ENCODE data around the gene THBS2. TPM values are rescaled to one million over a fixed set of nuclear protein-coding genes. Genes with fewer than 3 reads are reported as not detected.
"Not testable (repeated sequence)": the region's sequence is repeated elsewhere in the genome, so short reads cannot be mapped to it uniquely, and the experiment has no call there.

The THBS2 gene
- polyA plus RNA-seq, 1 donor: 10.7 TPM

GRCh38 chr6:169274781-169275180 is 21.1 kb upstream of the THBS2 start:
- WGBS (ENCODE audit: insufficient coverage, low lambda C conversion rate): no CpG with 5 or more reads among the region's 1 CpG
- H3K4me3 ChIP-seq (ENCODE audit: low read length): no peak overlapping the region
- no peaks in the 10 kb centered on the region for H3K36me3 ChIP-seq (ENCODE audit: control insufficient read depth, insufficient read depth, low read length)
- no peak overlapping the region for H3K27ac ChIP-seq (ENCODE audit: low read length)
- no peaks in the 10 kb centered on the region for H3K4me1 ChIP-seq (ENCODE audit: control insufficient read depth, insufficient read depth, low read length)
- H3K9me3 ChIP-seq (ENCODE audit: control insufficient read depth, low read depth, low read length): no peaks in the 10 kb centered on the region
- DNase-seq: no peak
- H3K27me3 ChIP-seq (ENCODE audit: control insufficient read depth, insufficient read depth, low read length): no peaks in the 10 kb centered on the region

DNA sequence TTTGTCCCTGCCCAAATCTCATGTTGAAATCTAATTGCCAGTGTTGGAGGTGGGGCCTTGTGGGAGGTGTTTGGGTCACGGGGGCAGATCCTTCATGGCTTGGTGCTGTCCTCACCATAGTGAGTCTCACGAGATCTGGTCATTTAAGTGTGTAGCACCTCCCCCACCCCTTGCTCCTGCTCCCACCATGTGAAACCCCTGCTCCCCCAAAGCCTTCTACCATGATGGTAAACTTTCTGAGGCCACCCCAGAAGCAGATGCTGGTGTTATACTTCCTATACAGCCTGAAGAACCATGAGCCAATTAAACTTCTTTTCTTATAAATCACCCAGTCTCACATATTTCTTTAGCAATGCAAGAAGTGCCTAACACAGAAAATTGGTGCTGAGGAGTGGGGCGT is 19.9 kb upstream of the THBS2 start:
- Histone ChIP-seq H3K27me3 (ENCODE audit: control insufficient read depth, insufficient read depth, low read length) (no peaks in the 10 kb centered on the region), H3K9me3 (ENCODE audit: control insufficient read depth, low read depth, low read length) (no peaks in the 10 kb centered on the region), H3K36me3 (ENCODE audit: control insufficient read depth, insufficient read depth, low read length) (no peaks in the 10 kb centered on the region), H3K4me3 (ENCODE audit: low read length) (no peak overlapping the region), H3K27ac (ENCODE audit: low read length) (no peak overlapping the region), H3K4me1 (ENCODE audit: control insufficient read depth, insufficient read depth, low read length) (no peaks in the 10 kb centered on the region)
- no CpG with 5 or more reads among the region's 3 CpGs for WGBS (ENCODE audit: insufficient coverage, low lambda C conversion rate)
- no peak for DNase-seq

DNA sequence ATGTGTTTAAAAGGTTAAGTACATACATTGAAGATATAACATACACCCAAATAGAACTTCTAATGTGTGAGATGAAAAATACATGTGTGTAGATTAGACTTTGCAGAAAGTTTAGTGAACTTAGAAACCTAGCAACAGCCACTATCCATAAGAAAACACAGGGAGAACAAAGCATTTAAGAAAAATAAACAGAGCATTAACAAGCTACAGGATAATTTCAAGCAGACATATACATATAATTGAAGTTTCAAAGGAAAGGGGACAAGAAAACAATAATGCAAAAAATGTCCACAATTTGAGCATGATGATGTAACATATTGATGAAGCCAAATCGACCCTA is 18.2 kb upstream of the THBS2 start:
- H3K4me1 ChIP-seq (ENCODE audit: control insufficient read depth, insufficient read depth, low read length): no peaks in the 10 kb centered on the region
- 100% methylated on average over 1 of the region's 1 CpG for WGBS (ENCODE audit: insufficient coverage, low lambda C conversion rate)

GRCh38 chr6:169271158-169271876 is 17.7 kb upstream of the THBS2 start:
- H3K36me3 ChIP-seq (ENCODE audit: control insufficient read depth, insufficient read depth, low read length): no peaks in the 10 kb centered on the region
- no peak for DNase-seq
- no peaks in the 10 kb centered on the region for H3K9me3 ChIP-seq (ENCODE audit: control insufficient read depth, low read depth, low read length)
- no peak overlapping the region for H3K4me3 ChIP-seq (ENCODE audit: low read length)
- no peaks in the 10 kb centered on the region for H3K4me1 ChIP-seq (ENCODE audit: control insufficient read depth, insufficient read depth, low read length)
- H3K27ac ChIP-seq (ENCODE audit: low read length): no peak overlapping the region
- WGBS (ENCODE audit: insufficient coverage, low lambda C conversion rate): 40% methylated on average over 1 of the region's 10 CpGs
- no peaks in the 10 kb centered on the region for H3K27me3 ChIP-seq (ENCODE audit: control insufficient read depth, insufficient read depth, low read length)

More for the DNA sequence above, 18.2 kb upstream of the THBS2 start:
- no peaks in the 10 kb centered on the region for H3K9me3 ChIP-seq (ENCODE audit: control insufficient read depth, low read depth, low read length)
- no peak for DNase-seq
- no peaks in the 10 kb centered on the region for H3K36me3 ChIP-seq (ENCODE audit: control insufficient read depth, insufficient read depth, low read length)
- H3K27ac ChIP-seq (ENCODE audit: low read length): no peak overlapping the region
- H3K27me3 ChIP-seq (ENCODE audit: control insufficient read depth, insufficient read depth, low read length): no peaks in the 10 kb centered on the region
- no peak overlapping the region for H3K4me3 ChIP-seq (ENCODE audit: low read length)

- not testable (repeated sequence) for H3K4me3 ChIP-seq (ENCODE audit: low read length); DNase-seq; H3K9me3 ChIP-seq (ENCODE audit: control insufficient read depth, low read depth, low read length); H3K36me3 ChIP-seq (ENCODE audit: control insufficient read depth, insufficient read depth, low read length); H3K27me3 ChIP-seq (ENCODE audit: control insufficient read depth, insufficient read depth, low read length); H3K27ac ChIP-seq (ENCODE audit: low read length); H3K4me1 ChIP-seq (ENCODE audit: control insufficient read depth, insufficient read depth, low read length)
These were observed 16.4 kb upstream of the THBS2 start for GRCh38 chr6:169270077-169270380.

DNA sequence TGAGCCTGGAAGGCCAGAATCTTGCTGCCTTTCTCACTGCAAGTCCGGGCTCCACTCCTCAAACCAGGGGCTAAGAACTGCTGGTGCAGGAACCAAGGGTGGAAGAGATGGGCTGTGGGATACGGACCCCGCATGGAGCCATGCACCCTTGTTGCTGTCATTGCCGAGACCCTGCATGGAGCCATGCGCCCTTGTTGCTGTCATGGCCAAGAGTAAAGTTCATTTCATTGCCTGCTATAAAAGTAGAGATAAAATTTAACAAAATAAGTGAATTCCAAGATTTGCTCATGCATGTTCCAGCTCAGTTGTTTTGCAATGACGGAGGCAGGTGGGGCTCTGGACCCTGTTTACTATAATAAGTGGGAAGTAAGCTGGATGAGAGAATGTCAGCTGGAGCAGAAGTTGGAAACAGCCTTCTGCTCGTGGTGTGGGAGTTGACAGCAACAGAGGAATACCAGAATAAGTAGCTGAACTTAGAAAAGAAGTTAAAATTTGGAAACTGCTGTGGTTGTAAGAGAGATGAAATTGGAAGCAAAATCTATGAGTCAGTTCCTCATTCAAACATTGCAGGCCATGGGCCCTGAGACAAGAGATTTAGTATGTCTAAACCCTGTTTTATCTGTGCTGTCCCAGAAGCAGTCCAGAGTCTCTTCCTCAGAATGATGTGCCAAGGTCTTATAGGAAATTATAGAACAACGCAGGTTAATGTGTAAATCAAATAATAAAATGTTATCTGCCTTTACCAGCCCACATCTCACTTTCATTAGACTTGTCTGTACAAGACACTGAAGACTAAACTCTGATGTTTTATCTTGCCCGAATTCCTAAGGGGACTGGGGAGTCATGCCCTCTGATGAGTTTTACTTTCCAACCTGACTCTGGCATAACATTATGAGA is 15.8 kb upstream of the THBS2 start:
- Histone ChIP-seq H3K9me3 (ENCODE audit: control insufficient read depth, low read depth, low read length) (no peaks in the 10 kb centered on the region), H3K27ac (ENCODE audit: low read length) (no peak overlapping the region), H3K4me3 (ENCODE audit: low read length) (no peak overlapping the region), H3K36me3 (ENCODE audit: control insufficient read depth, insufficient read depth, low read length) (no peaks in the 10 kb centered on the region), H3K4me1 (ENCODE audit: control insufficient read depth, insufficient read depth, low read length) (no peaks in the 10 kb centered on the region), H3K27me3 (ENCODE audit: control insufficient read depth, insufficient read depth, low read length) (no peaks in the 10 kb centered on the region)
- WGBS (ENCODE audit: insufficient coverage, low lambda C conversion rate): 63% methylated on average over 2 of the region's 9 CpGs
- DNase-seq: no peak

DNA sequence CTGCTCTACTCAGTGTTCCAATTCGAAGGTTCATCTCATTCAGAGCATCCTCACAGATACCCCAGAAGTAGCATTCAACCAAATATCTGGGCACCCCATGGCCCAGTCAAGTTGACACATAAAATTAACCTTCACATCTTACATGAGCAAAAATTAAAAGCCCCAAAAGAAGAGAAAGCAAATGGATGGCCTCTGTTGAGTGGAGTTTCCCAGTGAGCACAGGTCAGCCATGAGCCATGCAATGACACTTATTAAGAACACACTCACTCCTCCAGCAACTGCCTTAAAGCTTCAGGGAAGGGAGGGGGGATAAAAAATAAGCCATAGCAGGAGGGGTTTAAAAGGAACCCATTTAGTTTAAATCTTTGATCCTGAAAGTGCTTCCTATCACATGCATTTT is 14.6 kb upstream of the THBS2 start:
- Histone ChIP-seq H3K4me3 (ENCODE audit: low read length) (no peak overlapping the region), H3K27ac (ENCODE audit: low read length) (no peak overlapping the region)
- WGBS (ENCODE audit: insufficient coverage, low lambda C conversion rate): no CpG with 5 or more reads among the region's 1 CpG

DNA sequence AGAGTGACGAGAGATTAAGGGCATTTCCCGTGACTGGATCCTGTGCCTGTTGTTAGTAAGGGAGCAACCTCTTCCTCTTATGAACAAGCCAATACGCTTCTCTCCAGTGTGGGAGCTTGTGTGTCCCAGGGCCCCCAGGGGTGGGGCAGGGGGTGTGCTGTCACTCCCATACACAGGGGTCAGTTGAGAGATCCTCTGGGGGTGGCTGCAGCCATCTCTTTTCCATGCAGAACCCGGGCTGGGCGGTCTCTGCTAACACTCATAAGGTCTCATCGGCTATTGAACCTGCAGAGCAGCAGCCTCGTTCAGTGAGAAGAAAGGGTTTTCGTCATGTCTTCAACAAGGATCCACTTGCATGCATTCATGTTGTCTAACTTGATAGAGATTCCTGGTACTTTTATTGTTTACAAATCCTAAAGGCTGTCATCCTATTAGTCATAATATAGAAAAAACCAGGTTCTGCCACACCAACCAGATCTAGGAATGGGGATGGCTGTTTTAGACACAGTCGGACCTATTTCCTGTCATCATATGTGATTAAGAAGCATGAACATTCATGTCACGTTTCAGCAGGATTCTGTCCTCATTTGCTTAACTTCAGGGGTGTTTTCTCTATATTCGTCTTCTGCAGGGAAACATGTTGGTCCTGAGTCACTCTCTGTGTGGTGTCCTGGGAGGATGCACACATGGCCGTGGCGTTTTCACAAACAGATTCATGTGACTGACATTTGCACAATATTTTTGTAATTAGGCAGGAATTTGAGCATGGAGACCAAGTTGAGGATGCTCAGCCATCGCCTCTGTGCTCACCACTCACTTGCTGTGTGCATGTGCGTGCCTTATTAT is 13.3 kb upstream of the THBS2 start:
- no peak for DNase-seq
- no CpG with 5 or more reads among the region's 15 CpGs for WGBS (ENCODE audit: insufficient coverage, low lambda C conversion rate)
- Histone ChIP-seq H3K4me1 (ENCODE audit: control insufficient read depth, insufficient read depth, low read length) (no peaks in the 10 kb centered on the region), H3K27ac (ENCODE audit: low read length) (no peak overlapping the region), H3K4me3 (ENCODE audit: low read length) (no peak overlapping the region), H3K27me3 (ENCODE audit: control insufficient read depth, insufficient read depth, low read length) (no peaks in the 10 kb centered on the region), H3K36me3 (ENCODE audit: control insufficient read depth, insufficient read depth, low read length) (no peaks in the 10 kb centered on the region), H3K9me3 (ENCODE audit: control insufficient read depth, low read depth, low read length) (no peaks in the 10 kb centered on the region)

More for the DNA sequence above, 14.6 kb upstream of the THBS2 start:
- Histone ChIP-seq H3K9me3 (ENCODE audit: control insufficient read depth, low read depth, low read length) (no peaks in the 10 kb centered on the region), H3K36me3 (ENCODE audit: control insufficient read depth, insufficient read depth, low read length) (no peaks in the 10 kb centered on the region), H3K27me3 (ENCODE audit: control insufficient read depth, insufficient read depth, low read length) (no peaks in the 10 kb centered on the region), H3K4me1 (ENCODE audit: control insufficient read depth, insufficient read depth, low read length) (no peaks in the 10 kb centered on the region)
- DNase-seq: no peak

GRCh38 chr6:169266261-169266660 is 12.6 kb upstream of the THBS2 start:
- no peak overlapping the region for H3K27ac ChIP-seq (ENCODE audit: low read length)
- 100% methylated on average over 2 of the region's 5 CpGs for WGBS (ENCODE audit: insufficient coverage, low lambda C conversion rate)
- DNase-seq: no peak

GRCh38 chr6:169265486-169266131 is 12.0 kb upstream of the THBS2 start:
- no peaks in the 10 kb centered on the region for H3K27me3 ChIP-seq (ENCODE audit: control insufficient read depth, insufficient read depth, low read length)
- WGBS (ENCODE audit: insufficient coverage, low lambda C conversion rate): no CpG with 5 or more reads among the region's 12 CpGs

More at GRCh38 chr6:169266261-169266660, 12.6 kb upstream of the THBS2 start:
- no peaks in the 10 kb centered on the region for H3K9me3 ChIP-seq (ENCODE audit: control insufficient read depth, low read depth, low read length)
- no peaks in the 10 kb centered on the region for H3K27me3 ChIP-seq (ENCODE audit: control insufficient read depth, insufficient read depth, low read length)
- H3K36me3 ChIP-seq (ENCODE audit: control insufficient read depth, insufficient read depth, low read length): no peaks in the 10 kb centered on the region
- no peak overlapping the region for H3K4me3 ChIP-seq (ENCODE audit: low read length)
- no peaks in the 10 kb centered on the region for H3K4me1 ChIP-seq (ENCODE audit: control insufficient read depth, insufficient read depth, low read length)

More at GRCh38 chr6:169265486-169266131, 12.0 kb upstream of the THBS2 start:
- no peaks in the 10 kb centered on the region for H3K9me3 ChIP-seq (ENCODE audit: control insufficient read depth, low read depth, low read length)
- no peaks in the 10 kb centered on the region for H3K4me1 ChIP-seq (ENCODE audit: control insufficient read depth, insufficient read depth, low read length)
- no peak overlapping the region for H3K4me3 ChIP-seq (ENCODE audit: low read length)
- H3K27ac ChIP-seq (ENCODE audit: low read length): no peak overlapping the region
- DNase-seq: no peak
- H3K36me3 ChIP-seq (ENCODE audit: control insufficient read depth, insufficient read depth, low read length): no peaks in the 10 kb centered on the region
